ENCODE data around the gene FOXP4.

The FOXP4 gene

DNA sequence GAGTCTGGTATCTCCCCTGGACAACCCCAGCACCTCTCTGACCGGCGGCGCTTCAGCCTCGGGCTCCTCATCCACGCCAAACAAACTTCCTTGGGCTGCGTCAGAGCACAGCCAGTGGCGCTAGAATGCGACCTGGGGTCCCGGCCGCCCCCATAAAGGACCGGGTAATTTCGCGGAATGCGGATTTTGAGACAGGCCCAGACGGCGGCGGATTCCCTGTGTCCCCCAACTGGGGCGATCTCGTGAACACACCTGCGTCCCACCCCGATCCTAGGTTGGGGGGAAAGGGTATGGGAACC, 1.6 kb downstream of the FOXP4 start:
- DNase-seq (ENCODE audit: low read depth): no peak

- DNase-seq (ENCODE audit: low read depth): no peak
Observed at GRCh38 chr6:41548098-41548840, 2.1 kb downstream of the FOXP4 start.

DNA sequence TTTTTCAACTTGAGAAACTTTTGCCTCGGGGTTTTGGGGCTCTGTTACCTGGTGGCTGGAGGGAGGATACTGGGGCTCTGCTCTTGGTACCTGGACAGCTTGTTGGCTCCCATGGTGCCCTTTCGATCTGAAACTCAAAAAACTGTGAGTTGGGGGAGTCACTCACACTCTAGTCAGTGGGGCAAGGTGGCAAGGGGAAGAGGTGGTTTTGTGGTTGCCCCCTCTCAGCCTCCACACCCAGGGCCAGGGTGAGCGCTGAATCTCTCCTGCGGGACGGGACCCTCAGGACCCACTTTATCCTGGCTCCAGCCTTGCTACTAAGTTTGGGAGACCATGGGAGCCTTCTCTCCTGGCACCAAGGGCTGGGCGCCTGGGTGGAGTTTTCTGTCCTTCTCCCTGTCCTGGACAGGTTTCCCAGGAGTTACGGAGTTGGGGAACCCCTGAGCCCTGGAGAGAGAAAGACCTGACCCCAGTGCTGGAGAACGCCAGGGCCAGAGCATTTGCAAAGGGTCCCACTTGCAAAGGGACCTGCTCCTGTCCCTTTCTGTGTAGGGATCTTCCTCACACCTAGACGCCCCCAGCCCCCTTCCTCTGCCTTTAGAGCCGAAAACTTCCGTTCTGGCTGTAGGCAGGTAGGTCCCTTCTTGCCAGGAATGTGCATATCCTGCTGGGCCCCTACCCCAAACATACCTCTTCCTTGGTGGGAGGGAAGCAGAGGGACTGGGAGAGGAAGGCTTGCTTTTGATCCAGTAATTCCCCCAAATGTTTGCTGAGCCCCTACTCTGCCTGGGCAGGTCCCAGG, 2.9 kb downstream of the FOXP4 start:
- no peak for DNase-seq (ENCODE audit: low read depth)

DNA sequence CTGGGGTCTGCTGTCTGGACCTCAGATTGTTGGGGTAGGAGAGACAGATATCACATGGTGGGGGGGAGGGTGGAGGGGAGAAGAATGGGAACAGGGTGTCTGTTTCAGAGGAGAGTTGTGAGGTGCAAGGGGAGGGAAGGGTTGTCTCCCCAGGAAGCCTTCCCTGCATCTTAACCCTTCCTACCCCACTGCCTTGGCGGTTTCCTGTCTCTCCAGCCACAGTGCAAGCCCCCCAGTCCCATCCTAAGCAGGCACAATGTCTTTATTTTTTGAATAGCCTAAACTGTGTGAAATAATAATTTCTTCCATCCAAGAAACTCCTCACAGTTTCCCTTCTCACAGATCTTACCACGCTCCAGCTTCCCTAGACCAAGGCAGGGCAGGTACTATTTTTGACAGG, 3.5 kb downstream of the FOXP4 start:
- DNase-seq (ENCODE audit: low read depth): no peak

- no peak for DNase-seq (ENCODE audit: low read depth)
Observed at GRCh38 chr6:41551086-41551700, 5.0 kb downstream of the FOXP4 start.

DNA sequence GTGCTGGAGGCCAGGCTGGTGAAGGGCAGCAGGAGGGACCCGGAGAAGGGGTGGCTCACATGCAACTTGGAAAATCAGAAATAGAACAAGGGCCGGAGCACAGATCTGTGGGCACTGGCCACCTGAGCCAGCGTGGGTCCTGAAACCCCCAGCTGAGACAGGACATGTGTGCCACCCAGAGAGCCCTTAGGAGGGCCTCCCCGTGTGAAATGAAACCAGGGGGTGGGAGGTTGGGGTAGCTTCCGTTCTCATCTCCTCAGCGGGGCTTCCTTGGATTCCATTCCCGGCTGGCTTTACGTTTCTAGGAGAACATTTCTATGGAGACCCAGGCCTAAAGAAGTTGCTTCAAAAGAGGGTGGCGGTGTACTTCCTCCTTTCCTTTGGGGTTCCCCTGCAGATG, 5.7 kb downstream of the FOXP4 start:
- DNase-seq (ENCODE audit: low read depth): no peak

- no peak for DNase-seq (ENCODE audit: low read depth)
Observed at GRCh38 chr6:41552723-41553122, 6.5 kb downstream of the FOXP4 start.

GRCh38 chr6:41553405-41553999, 7.3 kb downstream of the FOXP4 start:
- DNase-seq (ENCODE audit: low read depth): no peak

GRCh38 chr6:41555326-41556300, 9.4 kb downstream of the FOXP4 start:
- no peak for DNase-seq (ENCODE audit: low read depth)

DNA sequence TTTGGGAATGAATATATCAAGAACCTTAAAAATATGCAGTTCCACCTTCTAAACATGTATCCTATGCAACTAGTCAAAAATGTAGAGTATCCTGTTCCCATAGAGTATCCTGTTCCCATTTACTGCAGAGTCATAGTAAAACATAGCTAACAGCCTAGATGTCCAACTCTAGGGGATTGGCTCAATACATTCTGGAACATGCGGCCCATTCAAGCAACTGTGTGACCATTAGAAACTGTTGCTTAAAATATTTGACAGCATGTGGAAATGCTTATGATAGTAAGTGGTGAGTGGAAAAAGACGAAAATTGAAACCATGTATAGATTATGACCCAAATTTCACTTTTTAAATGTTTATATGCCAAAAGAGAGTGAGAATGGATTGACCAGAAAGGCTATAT, 11.2 kb downstream of the FOXP4 start:
- no peak for DNase-seq (ENCODE audit: low read depth)

DNA sequence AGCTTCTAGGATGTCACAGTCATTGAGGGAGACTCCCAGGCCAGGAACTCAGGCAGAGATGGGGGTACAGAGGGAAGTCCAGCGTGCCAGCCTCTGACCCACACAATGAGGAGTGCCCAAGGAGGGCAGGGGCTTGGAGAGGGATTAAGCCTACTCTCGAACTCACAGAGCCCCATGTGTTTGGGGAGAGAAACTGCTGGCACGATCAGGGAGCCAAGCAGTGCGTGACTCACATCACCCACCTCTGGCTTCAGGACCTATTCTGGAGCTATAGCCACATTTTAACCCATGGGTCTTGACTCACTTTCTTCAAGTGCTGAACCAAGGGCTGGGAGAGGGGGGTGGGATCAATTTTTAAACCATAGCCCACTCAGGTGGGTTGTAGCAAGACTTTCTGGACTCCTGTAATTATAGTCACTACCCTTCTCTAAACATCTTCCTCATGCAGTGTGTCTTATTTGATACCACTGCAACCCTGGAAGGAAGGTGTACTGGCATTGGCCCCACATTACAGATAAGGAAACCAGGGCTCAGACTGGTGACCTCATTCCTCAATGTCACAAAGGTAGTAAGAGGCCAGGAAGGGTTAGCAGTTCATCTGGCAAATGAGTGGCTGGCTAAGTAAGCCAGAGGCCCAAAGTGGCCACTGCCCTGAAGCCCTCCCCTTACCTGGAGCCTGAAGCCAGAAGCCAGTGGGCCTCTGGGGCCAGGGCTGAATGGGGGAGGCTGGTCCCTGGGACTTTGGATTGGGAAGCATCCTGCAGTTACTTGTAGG, 12.0 kb downstream of the FOXP4 start:
- no peak for DNase-seq (ENCODE audit: low read depth)

DNA sequence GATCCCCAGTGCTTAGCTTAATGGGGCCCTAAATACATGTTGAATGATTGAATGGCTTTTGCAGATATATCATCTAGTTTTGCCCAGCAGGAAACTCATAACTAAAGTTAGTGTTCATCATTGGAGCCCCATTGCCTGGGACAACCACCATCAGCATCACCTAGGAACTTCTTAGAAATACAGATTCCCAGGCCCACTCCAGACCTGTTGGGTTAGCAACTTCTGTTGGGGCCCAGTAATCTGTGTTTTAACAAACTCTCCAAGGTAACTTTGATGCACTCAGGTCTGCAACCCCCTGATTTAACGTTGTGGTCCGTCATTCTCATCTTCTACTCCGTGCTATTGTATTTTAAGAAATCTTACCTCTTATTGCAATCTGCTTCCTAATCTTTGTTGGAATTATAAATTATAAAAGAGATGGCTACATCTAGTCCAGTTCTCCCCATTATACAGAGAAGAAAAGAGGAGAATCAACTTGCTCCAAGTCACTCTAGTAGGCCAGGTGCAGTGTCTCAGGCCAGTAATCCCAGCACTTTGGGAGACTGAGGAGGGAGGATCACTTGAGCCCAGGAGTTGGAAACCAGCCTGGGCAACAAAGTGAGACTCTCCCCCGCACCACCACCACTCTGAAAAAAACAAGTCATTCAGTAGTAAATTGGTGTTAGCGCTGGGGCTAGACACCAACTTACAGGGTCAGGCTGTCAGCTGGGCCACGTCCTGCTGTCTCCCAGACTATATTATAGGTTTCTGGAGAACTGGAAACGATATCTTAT, 13.7 kb downstream of the FOXP4 start:
- DNase-seq (ENCODE audit: low read depth): no peak

- peak; percentile 67 for DNase-seq (ENCODE audit: low read depth)
Observed at GRCh38 chr6:41560431-41561192, 14.4 kb downstream of the FOXP4 start.

DNA sequence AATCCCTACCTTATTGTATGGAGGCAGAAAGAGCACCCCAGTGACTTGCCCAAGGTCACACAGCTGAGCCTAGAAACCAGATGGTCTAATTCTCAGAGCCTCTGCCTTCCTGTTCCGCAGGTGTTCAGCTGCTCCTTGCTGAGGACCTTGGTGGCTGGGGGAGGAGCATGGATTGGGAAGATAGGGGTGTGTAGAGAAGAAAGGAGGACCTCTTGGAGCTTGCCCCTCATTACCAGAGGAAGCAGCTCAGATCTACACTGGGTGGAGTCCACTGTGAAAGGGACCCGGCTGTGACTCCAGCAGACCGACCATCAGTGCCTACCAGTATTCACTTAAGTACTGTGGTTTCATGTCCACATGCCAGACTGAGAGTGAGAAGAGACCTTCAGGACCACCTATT, 15.2 kb downstream of the FOXP4 start:
- no peak for DNase-seq (ENCODE audit: low read depth)

DNA sequence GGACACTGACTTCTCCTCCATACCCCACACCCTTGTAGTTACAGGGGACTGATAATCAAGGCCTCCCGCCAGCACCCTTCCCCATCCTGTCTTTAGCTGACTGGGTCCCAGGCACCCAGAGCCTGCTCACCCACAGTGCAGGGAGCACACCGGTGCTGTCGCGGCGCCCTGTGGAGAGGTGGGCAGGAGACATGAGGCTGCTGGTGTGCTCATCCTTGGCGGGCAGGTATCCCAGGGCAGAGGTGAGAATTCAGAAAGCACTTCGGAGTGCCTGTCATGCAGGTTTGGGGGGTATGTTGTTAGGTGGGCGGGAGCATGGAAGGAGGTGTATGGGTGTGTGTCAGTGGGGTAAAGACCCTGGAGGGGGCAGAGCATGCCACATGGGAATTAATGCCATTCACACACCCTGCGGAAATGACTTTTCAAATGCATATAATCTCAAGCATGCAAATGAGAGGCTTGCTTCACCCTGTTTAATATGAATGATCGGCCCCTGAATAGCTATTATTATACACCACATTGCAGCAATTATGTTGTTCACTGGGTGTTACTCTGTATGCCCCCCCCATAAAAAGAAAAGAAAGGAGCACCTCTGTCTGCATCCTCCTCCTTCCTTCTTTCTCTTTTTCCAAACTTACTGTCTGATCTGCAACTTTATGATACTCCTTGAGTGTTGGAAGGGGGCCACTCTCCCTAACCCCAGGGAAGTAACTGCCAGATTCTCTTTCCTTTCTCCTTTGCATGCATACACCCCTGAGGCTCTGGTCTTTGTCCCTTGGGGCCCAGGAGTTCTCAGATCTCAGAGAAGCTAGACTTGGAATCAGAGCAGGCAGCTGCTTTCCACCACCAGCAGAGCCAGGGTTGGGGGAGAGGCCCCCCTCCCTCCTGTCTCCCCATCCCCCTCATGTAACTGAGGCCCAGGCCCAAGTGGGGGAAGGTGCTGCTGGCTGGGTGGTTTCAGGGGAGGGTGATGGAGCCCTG, 16.0 kb downstream of the FOXP4 start:
- DNase-seq (ENCODE audit: low read depth): no peak

DNA sequence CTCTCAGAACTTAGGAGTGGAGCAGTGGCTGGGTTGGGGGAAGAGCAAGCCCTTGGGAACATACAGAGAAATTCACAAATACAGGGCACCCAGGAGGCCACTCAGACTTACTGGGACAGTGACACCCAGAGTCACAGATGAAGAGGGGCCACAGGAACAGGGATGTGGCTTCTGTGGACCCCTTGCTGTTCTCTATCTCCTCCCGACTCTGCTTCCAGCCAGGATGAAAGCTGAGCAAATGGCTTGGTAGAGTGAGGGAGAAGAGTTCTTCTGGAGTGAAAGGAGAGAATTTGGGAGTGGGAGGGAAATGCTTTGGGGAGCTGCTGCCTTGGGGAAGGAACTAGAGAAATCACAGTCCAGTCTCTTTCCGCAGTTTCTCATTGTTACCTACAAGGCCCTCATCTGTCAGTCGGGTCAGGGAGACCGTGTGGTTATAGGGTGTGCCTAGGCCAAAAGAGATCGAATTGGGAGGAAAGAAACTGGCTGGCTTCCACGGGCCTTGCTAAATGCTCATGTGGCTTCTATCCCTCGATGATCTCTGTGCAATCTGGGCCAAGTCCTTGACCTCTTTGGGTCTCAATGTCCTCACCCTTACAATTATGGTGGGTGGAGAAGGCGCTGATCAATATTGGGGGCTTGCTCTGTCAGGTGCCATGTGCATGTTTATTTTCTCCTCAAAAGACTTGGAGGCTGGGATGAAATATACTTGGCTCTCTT, 17.0 kb downstream of the FOXP4 start:
- DNase-seq (ENCODE audit: low read depth): no peak

GRCh38 chr6:41564448-41565142, 18.4 kb downstream of the FOXP4 start:
- no peak for DNase-seq (ENCODE audit: low read depth)
